Endothelial cell of umbilical vein (primary cell): Measurements from ENCODE around the gene CENPL. TPM values are rescaled to one million over a fixed set of nuclear protein-coding genes. Genes with fewer than 3 reads are reported as not detected.
A peak's percentile ranks its signal among the peaks of the same experiment; 100 is the strongest.

Experiments used
- BruUV-seq: library from RNA; stranded (reverse); fragments of 400-500 nt; replicated peaks from 2 replicates; lab custom pipeline; 2021; lab: Mats Ljungman, UMichigan
- CTCF ChIA-PET: fragments of 300-600, 350-600 bp; sonication (Branson Sonifier 250); formaldehyde crosslinking; loops from one replicate; lab custom pipeline; 2021; ENCODE audit warnings: antibody characterized with exemption, inconsistent platforms; lab: Charles Lee
- POLR2A ChIA-PET: fragments of 300-600, 350-600 bp; sonication (Branson Sonifier 250); formaldehyde crosslinking; loops from one replicate; lab custom pipeline; 2021; ENCODE audit warnings: antibody characterized with exemption, inconsistent platforms; lab: Charles Lee
- DNase-seq: peaks from one replicate; pipeline ENCODE4 v3.0.0-alpha.2; 2011; ENCODE audit warnings: low read depth, low spot score
- FAIRE-seq: peaks from 2 replicates; lab custom pipeline; 2011; peaks lifted over from hg19 to GRCh38; lab: Jason Lieb, UNC
- H2AFZ ChIP-seq: 2 replicates; pipeline ENCODE4 v1.6.0; 2012; ENCODE audit warnings: low read depth, low read length, control low read depth, inconsistent platforms
- H3K27ac ChIP-seq: 2 replicates; pipeline ENCODE4 v1.5.1; 2011; ENCODE audit warnings: low read depth, mild to moderate bottlenecking, control low read depth, low read length, moderate library complexity; ENCODE audit not compliant: insufficient read depth
- H3K27me3 ChIP-seq, 2 experiments: 2 replicates each; pipeline versions ENCODE4 v1.6.0 to v1.6.1; 2011; ENCODE audit warnings: low read length in 2 of 2, mixed read lengths in 1 of 2; ENCODE audit not compliant: control insufficient read depth in 2 of 2, insufficient read depth in 2 of 2
- H3K36me3 ChIP-seq, 2 experiments: 2 replicates in 1 of 2; 3 replicates in 1 of 2; pipeline ENCODE4 v1.5.1; 2011; ENCODE audit warnings: low read length in 2 of 2, mild to moderate bottlenecking in 1 of 2, moderate library complexity in 1 of 2; ENCODE audit not compliant: control insufficient read depth in 2 of 2, insufficient read depth in 2 of 2; ENCODE audit errors: extremely low read depth in 1 of 2
- H3K4me1 ChIP-seq: 3 replicates; pipeline ENCODE4 v1.5.1; 2011; ENCODE audit warnings: mild to moderate bottlenecking, low read length; ENCODE audit not compliant: control insufficient read depth, insufficient read depth; ENCODE audit errors: extremely low read depth
- H3K4me2 ChIP-seq: 2 replicates; pipeline ENCODE4 v1.6.1; 2011; ENCODE audit warnings: low read length, control low read depth, mixed read lengths; ENCODE audit not compliant: insufficient read depth
- H3K4me3 ChIP-seq, 3 experiments: fragments of 200-600 bp in 1 of 3; sonication (generic), shearing (Covaris generic) in 1 of 3; replicated peaks in 1 of 3; 2 replicates each; pipeline ENCODE4 v1.5.1; 2011 to 2016; ENCODE audit warnings: control low read depth in 3 of 3, low read length in 3 of 3, mild to moderate bottlenecking in 2 of 3, inconsistent platforms in 1 of 3, low read depth in 1 of 3, moderate library complexity in 1 of 3; ENCODE audit not compliant: insufficient read depth in 1 of 3
- H3K79me2 ChIP-seq: 2 replicates; pipeline ENCODE4 v1.6.0; 2012; ENCODE audit warnings: low read length, inconsistent platforms; ENCODE audit not compliant: control insufficient read depth, insufficient read depth
- H3K9ac ChIP-seq: replicated peaks from 2 replicates; pipeline ENCODE3; 2011; ENCODE audit warnings: low read length, control low read depth; ENCODE audit not compliant: insufficient read depth; ENCODE audit errors: extremely low read depth
- H3K9me1 ChIP-seq: replicated peaks from 3 replicates; pipeline ENCODE4 v1.6.0; 2011; ENCODE audit warnings: mild to moderate bottlenecking, low read length; ENCODE audit not compliant: control insufficient read depth, insufficient read depth; ENCODE audit errors: extremely low read depth
- H3K9me3 ChIP-seq: replicated peaks from 2 replicates; pipeline ENCODE4 v1.5.1; 2012; ENCODE audit warnings: low read length, inconsistent platforms; ENCODE audit not compliant: control insufficient read depth, insufficient read depth
- H4K20me1 ChIP-seq: replicated peaks from 2 replicates; pipeline ENCODE3; 2011; ENCODE audit warnings: mild to moderate bottlenecking, low read length; ENCODE audit not compliant: control insufficient read depth, insufficient read depth; ENCODE audit errors: extremely low read depth
- EZH2 ChIP-seq: IDR thresholded peaks from 2 replicates; pipeline ENCODE4 v1.6.1; 2012; ENCODE audit warnings: borderline replicate concordance, low read depth, mild to moderate bottlenecking, moderate library complexity, low read length, inconsistent platforms; ENCODE audit not compliant: severe bottlenecking
- FOS ChIP-seq: IDR thresholded peaks from 2 replicates; pipeline ENCODE4 v1.6.1; 2011; ENCODE audit warnings: mild to moderate bottlenecking, low read length, moderate library complexity, borderline replicate concordance; ENCODE audit not compliant: insufficient read depth
- GATA2 ChIP-seq: IDR thresholded peaks from 2 replicates; pipeline ENCODE4 v1.7.0; 2011; ENCODE audit warnings: low read depth, mild to moderate bottlenecking, moderate library complexity, mixed read lengths, low read length; ENCODE audit not compliant: insufficient read length, insufficient read depth
- JUN ChIP-seq: IDR thresholded peaks from 2 replicates; pipeline ENCODE4 v1.6.1; 2011; ENCODE audit warnings: borderline replicate concordance, low read depth; ENCODE audit not compliant: insufficient read length, insufficient read depth
- MYC ChIP-seq: IDR thresholded peaks from one replicate; pipeline ENCODE4 v1.6.1; 2011; ENCODE audit warnings: mild to moderate bottlenecking, low read depth, low read length
- POLR2A ChIP-seq: IDR thresholded peaks from 2 replicates; pipeline ENCODE4 v1.6.1; 2012; ENCODE audit warnings: low read depth, mild to moderate bottlenecking, control low read depth, low read length
- POLR2AphosphoS5 ChIP-seq: IDR thresholded peaks from 2 replicates; pipeline ENCODE4 v1.6.1; 2012; ENCODE audit warnings: low read depth, mild to moderate bottlenecking, control low read depth, low read length, moderate library complexity; ENCODE audit not compliant: insufficient read depth
- dilution Hi-C: fragments of 300-500 bp; cut with MboI; formaldehyde crosslinking; loops from one replicate; pipeline ENCODE4 v1.15.0; 2019; ENCODE audit warnings: low sequenced_read_pairs; ENCODE audit not compliant: extremely low pct_ligation_motif_present
- intact Hi-C: fragments of 100-400 bp; cut with micrococcal nuclease; formaldehyde crosslinking; loops from one replicate; pipeline ENCODE4 v1.10.0; 2022
- polyA plus RNA-seq, 4 experiments: library from polyadenylated mRNA; depleted of rRNA in 3 of 4; stranded (reverse) in 3 of 4; unstranded in 1 of 4; fragments of >200 nt; gene quantifications; 2 replicates each; pipeline versions ENCODE4 v1.2.1 to v1.2.3, GENCODE V29; 2011 to 2012; ENCODE audit warnings: missing spikeins in 1 of 4
- total RNA-seq: library from RNA; stranded (reverse); gene quantifications from 2 replicates; pipeline ENCODE4 v1.2.3, GENCODE V29; 2021
- TF ChIP-seq, protein P1 (sequence below): IDR thresholded peaks from 2 replicates; pipeline ENCODE4 v1.6.1; 2011; ENCODE audit not compliant: insufficient read depth, insufficient read length
- TF ChIP-seq, protein P2 (sequence below), 2 donors: IDR thresholded peaks; 1 replicate in 1 of 2; 2 replicates in 1 of 2; pipeline ENCODE4 v1.5.1; 2011; ENCODE audit warnings: low read length in 2 of 2, mild to moderate bottlenecking in 2 of 2, moderate library complexity in 2 of 2, control low read depth in 1 of 2, inconsistent platforms in 1 of 2, low read depth in 1 of 2; ENCODE audit not compliant: insufficient read depth in 1 of 2; ENCODE audit errors: extremely low read depth in 1 of 2

CENPL gene
- total and polyA plus RNA-seq, 2 donors (not counting 3 experiments of a cell fraction or from before 2014, with no cell fraction given) = 5.9 to 20.8 TPM

DNA sequence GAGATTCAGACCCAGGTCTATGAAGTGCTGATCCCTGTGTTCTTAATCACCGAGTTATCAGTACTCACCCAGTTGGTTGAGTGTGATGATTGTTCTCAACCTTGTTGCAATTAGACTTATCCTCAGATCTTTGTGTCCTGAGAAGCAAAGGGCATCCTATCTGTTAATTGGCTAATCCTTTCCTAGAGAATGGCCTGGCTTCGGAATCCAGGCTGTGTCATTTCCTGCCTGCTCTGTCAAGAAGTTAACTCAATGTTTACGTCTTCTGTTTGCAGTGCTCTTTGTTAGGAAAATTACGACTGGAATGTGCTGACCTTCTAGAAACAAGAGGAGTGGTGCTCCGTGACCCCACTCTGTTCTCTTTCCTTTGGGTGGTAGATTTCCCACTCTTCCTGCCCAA is 28.4 kb upstream of the CENPL start:
- intact Hi-C loops = loop anchor here (1.0 kb wide), 2 partner anchors 15 to 29 kb away; partner anchors contain the start of genes CENPL, DARS2 and ZBTB37
- POLR2A ChIA-PET = interaction anchor here (1.0 to 1.4 kb wide), 2 partner anchors 14 to 15 kb away, joined by 3 to 4 read pairs; partner anchors contain the start of gene ZBTB37
- BruUV-seq = no TSS peak

More for the DNA sequence above, 28.4 kb upstream of the CENPL start:
- CTCF ChIA-PET = no interaction called here
- dilution Hi-C loops = no loop called here
- Histone ChIP-seq H3K9me3 (no peaks in the 10 kb centered on the region), H3K79me2 (no peaks in the 10 kb centered on the region), H3K27ac (peak overlapping the region; percentile 92), H3K4me1 (peaks cover 15% of the 10 kb centered on the region), H3K4me2 (peak overlapping the region; percentile 52), H3K36me3 (peaks cover 0 to 10% of the 10 kb centered on the region in 2 experiments), H3K4me3 (peak overlapping the region in 1 of 3 experiments; percentile 6), H3K9me1 (no peaks in the 10 kb centered on the region), H2AFZ (peak overlapping the region; percentile 36), H3K9ac (peak overlapping the region; percentile 68), H3K27me3 (no peaks in the 10 kb centered on the region), H4K20me1 (no peaks in the 10 kb centered on the region)
- peak; percentile 96 for DNase-seq
- peak; percentile 51 for TF ChIP-seq POLR2AphosphoS5
- TF ChIP-seq POLR2A = peak; percentile 15
- no peak for TF ChIP-seq MYC
- TF ChIP-seq, protein P1, sequence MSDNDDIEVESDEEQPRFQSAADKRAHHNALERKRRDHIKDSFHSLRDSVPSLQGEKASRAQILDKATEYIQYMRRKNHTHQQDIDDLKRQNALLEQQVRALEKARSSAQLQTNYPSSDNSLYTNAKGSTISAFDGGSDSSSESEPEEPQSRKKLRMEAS = no peak
- peak; percentile 74 for TF ChIP-seq FOS
- TF ChIP-seq EZH2 = no peak
- TF ChIP-seq, protein P2, sequence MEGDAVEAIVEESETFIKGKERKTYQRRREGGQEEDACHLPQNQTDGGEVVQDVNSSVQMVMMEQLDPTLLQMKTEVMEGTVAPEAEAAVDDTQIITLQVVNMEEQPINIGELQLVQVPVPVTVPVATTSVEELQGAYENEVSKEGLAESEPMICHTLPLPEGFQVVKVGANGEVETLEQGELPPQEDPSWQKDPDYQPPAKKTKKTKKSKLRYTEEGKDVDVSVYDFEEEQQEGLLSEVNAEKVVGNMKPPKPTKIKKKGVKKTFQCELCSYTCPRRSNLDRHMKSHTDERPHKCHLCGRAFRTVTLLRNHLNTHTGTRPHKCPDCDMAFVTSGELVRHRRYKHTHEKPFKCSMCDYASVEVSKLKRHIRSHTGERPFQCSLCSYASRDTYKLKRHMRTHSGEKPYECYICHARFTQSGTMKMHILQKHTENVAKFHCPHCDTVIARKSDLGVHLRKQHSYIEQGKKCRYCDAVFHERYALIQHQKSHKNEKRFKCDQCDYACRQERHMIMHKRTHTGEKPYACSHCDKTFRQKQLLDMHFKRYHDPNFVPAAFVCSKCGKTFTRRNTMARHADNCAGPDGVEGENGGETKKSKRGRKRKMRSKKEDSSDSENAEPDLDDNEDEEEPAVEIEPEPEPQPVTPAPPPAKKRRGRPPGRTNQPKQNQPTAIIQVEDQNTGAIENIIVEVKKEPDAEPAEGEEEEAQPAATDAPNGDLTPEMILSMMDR (IDR thresholded peaks at IDR 0.05; ENCODE audit: extremely low read depth in 1 of 2, insufficient read depth in 1 of 2, low read depth in 1 of 2, low read length in 2 of 2) = no peak
- peak; percentile 71 for TF ChIP-seq JUN
- peak; percentile 95 for TF ChIP-seq GATA2
- FAIRE-seq = peak; percentile 92
